ENCODE results near the gene C9. TPM values are rescaled to one million over a fixed set of nuclear protein-coding genes. Genes with fewer than 3 reads are reported as not detected.
"Not testable (repeated sequence)": the region's sequence is repeated elsewhere in the genome, so short reads cannot be mapped to it uniquely, and the experiment has no call there.

The C9 gene
- not detected for total RNA-seq

DNA sequence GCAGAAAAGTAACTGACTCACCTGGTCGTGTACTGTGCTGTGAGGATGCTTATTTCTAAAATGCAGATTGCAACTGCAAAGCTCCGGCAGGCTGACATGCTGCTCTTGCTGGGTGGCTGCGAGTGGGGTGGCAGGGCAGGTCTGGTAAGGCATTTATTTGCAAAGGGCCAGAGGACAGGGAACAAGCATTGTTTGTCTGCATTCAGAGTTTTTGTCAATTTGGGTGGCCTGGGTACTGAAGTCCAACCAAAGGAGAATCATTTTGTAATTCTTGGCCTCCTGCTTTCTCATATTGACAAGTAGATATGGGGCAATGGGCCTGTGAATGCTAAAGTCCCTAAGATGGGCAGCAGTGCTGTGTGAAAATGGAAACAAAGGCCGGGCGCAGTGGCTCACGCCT, at the start of gene C9:
TSS of gene C9 (minus strand) at position 129 of the 400 bp plus-strand sequence. CDS start at position 98, 31 bp downstream.
- no peak within 1 kb of the TSS for H3K4me3 Mint-ChIP-seq
- H3K9me3 Mint-ChIP-seq = no peaks in the 10 kb centered on the region
- H3K27me3 Mint-ChIP-seq (ENCODE audit: low read depth) = no peaks in the 10 kb centered on the region
- no peaks in the 10 kb centered on the region for H3K4me1 Mint-ChIP-seq (ENCODE audit: low read depth)
- no peak within 1 kb of the TSS for H3K27ac Mint-ChIP-seq
- DNase-seq (no peak), ATAC-seq (replicated peaks in 1 of 2) (no peak)
- H3K36me3 Mint-ChIP-seq (ENCODE audit: insufficient read depth in 2 of 2) = no peaks in the 10 kb centered on the region

DNA sequence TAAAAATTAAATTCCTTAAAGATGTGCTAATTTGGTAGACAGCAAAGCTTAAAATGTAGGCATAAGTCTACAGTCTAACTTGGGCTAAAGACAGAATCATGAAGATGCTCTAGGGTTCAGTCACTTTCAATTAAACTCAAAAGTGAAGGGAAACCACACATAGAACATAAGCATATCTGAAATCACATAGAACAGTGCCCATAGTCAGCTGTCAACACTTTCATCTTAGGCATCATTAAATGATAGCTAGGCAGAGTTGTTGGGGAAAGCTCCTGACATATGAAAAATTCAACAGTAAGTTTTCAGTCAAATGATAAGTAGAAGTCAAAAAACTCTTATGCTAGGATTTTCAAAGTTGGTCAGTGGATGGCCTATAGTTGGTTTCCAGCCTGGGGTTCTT, 49.5 kb upstream of the C9 start:
- no peak overlapping the region for H3K27ac Mint-ChIP-seq
- DNase-seq (no peak), ATAC-seq (replicated peaks in 1 of 2) (no peak)
- H3K27me3 Mint-ChIP-seq (ENCODE audit: low read depth) = peaks cover 21% of the 10 kb centered on the region
- H3K4me1 Mint-ChIP-seq (ENCODE audit: low read depth) = no peaks in the 10 kb centered on the region
- H3K4me3 Mint-ChIP-seq = no peak overlapping the region
- no peaks in the 10 kb centered on the region for H3K36me3 Mint-ChIP-seq (ENCODE audit: insufficient read depth in 2 of 2)
- H3K9me3 Mint-ChIP-seq = no peaks in the 10 kb centered on the region

DNA sequence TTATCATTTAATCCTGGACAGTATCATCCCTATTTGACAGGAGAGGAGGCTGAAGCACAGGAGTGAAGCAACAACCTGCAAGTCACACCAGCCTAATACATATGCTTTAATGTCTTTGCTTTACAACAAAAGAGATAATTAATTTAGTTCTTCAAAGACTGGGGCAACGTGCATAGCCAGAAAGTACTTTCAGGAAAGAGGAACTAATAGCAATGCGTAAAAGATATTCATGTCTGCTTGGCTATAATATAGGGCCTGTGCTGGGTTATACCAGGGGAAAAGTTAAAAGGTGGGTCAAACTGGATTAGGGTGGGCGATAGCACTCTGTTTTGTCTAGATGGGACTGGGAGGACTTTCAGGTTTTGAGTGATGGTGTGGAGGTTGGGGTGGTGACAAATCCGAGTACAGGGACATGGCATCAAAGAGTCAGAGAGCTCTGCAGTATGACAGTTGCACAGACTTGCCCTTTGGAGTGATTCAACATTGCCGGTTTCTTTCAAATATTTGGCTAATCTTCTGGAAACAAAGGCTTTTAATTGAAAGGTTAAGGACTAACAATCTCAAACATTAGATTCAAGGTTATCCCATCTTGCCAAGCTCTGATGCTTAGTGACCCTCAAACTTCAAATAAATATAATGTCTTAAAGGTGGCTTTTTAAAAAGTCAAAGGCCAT, 48.6 kb upstream of the C9 start:
- DNase-seq (no peak), ATAC-seq (replicated peaks in 1 of 2) (no peak)
- H3K36me3 Mint-ChIP-seq (ENCODE audit: insufficient read depth in 2 of 2) = no peaks in the 10 kb centered on the region
- H3K4me3 Mint-ChIP-seq = no peak overlapping the region
- H3K27ac Mint-ChIP-seq = no peak overlapping the region
- H3K27me3 Mint-ChIP-seq (ENCODE audit: low read depth) = peaks cover 22% of the 10 kb centered on the region
- no peaks in the 10 kb centered on the region for H3K4me1 Mint-ChIP-seq (ENCODE audit: low read depth)
- no peaks in the 10 kb centered on the region for H3K9me3 Mint-ChIP-seq

DNA sequence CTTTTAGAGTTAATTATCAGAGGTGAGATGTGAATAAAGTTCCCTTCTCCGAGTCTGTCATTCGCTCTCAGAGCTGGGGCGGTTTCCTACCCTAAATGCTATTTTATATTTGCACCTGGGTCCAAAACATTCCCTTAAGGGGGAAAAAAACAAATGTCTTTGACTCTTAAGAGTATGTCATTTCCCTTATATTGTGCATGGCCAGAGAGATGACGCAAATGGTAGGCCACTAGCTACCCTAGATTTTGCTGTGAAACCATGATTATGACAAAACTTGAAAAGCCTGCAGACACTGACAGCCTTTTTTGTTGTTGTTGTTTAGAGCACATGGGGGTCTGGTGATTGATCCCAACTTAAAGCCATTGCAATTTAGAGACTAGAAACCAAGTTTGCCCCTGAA, 47.7 kb upstream of the C9 start:
- Mint-ChIP-seq H3K9me3 (no peaks in the 10 kb centered on the region), H3K4me1 (ENCODE audit: low read depth) (no peaks in the 10 kb centered on the region), H3K27ac (no peak overlapping the region), H3K27me3 (ENCODE audit: low read depth) (peaks cover 29% of the 10 kb centered on the region), H3K4me3 (no peak overlapping the region), H3K36me3 (ENCODE audit: insufficient read depth in 2 of 2) (no peaks in the 10 kb centered on the region)
- DNase-seq (no peak), ATAC-seq (replicated peaks in 1 of 2) (no peak)

DNA sequence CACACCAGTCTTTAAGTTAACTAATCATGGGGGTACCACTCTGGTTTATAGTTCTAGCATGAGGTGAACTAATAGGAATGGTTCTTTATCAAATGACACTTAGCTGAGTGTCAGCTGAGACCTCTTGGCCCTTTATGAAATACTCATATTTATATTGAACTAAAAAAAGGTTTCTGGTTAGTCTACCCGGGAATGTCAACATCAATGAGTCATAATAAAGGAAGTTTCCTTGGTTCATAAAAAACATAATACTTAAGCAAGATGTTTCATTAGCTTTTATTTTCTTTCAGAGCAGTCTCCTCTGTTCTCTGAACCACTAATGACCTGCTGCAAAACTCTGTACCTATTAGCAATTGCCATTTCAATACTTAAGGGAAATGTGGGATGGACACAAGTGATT, 46.8 kb upstream of the C9 start:
- Mint-ChIP-seq H3K4me3 (no peak overlapping the region), H3K36me3 (ENCODE audit: insufficient read depth in 2 of 2) (no peaks in the 10 kb centered on the region), H3K9me3 (no peaks in the 10 kb centered on the region), H3K27ac (no peak overlapping the region), H3K27me3 (ENCODE audit: low read depth) (peaks cover 22% of the 10 kb centered on the region), H3K4me1 (ENCODE audit: low read depth) (no peaks in the 10 kb centered on the region)
- no peak for DNase-seq
- no peak for ATAC-seq (replicated peaks in 1 of 2)

DNA sequence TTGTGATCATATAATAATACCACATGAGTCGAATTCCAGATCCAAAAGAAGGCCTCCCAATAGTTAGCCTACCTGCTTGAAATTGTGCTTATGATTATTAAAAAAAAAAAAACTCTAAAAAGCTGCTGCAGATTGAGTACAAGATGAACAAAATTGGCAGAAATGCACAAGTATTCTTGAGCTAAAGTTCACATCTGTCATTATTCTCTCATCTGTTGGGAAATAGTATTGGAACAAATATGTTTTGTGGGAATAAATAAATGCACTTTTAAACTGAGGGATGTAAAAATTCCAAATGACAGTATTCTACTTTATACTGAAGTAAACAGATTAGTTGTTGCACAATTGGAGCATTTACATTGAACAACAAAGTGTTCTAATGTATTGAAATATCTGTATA, 44.7 kb upstream of the C9 start:
- no peak for ATAC-seq (replicated peaks in 1 of 2)
- Mint-ChIP-seq H3K9me3 (no peaks in the 10 kb centered on the region), H3K4me1 (ENCODE audit: low read depth) (no peaks in the 10 kb centered on the region), H3K27me3 (ENCODE audit: low read depth) (peaks cover 17% of the 10 kb centered on the region), H3K4me3 (no peak overlapping the region), H3K36me3 (ENCODE audit: insufficient read depth in 2 of 2) (no peaks in the 10 kb centered on the region), H3K27ac (no peak overlapping the region)
- DNase-seq = no peak

- Mint-ChIP-seq H3K27me3 (ENCODE audit: low read depth) (peaks cover 8% of the 10 kb centered on the region), H3K4me3 (no peak overlapping the region), H3K27ac (no peak overlapping the region), H3K9me3 (no peaks in the 10 kb centered on the region), H3K4me1 (ENCODE audit: low read depth) (no peaks in the 10 kb centered on the region), H3K36me3 (ENCODE audit: insufficient read depth in 2 of 2) (no peaks in the 10 kb centered on the region)
- no peak for DNase-seq
- no peak for ATAC-seq (replicated peaks in 1 of 2)
Measured at GRCh38 chr5:39405083-39405843, 41.0 kb upstream of the C9 start.

- not testable (repeated sequence) for H3K27me3 Mint-ChIP-seq (ENCODE audit: low read depth); H3K4me3 Mint-ChIP-seq; H3K36me3 Mint-ChIP-seq (ENCODE audit: insufficient read depth in 2 of 2); H3K27ac Mint-ChIP-seq; DNase-seq; H3K9me3 Mint-ChIP-seq; ATAC-seq (replicated peaks in 1 of 2); H3K4me1 Mint-ChIP-seq (ENCODE audit: low read depth)
Measured at GRCh38 chr5:39403761-39404160, 39.5 kb upstream of the C9 start.

GRCh38 chr5:39402140-39402539, 37.8 kb upstream of the C9 start:
- H3K4me3 Mint-ChIP-seq; ATAC-seq (replicated peaks in 1 of 2); H3K27ac Mint-ChIP-seq; H3K27me3 Mint-ChIP-seq (ENCODE audit: low read depth); H3K4me1 Mint-ChIP-seq (ENCODE audit: low read depth); H3K9me3 Mint-ChIP-seq; DNase-seq; H3K36me3 Mint-ChIP-seq (ENCODE audit: insufficient read depth in 2 of 2): not testable (repeated sequence)

GRCh38 chr5:39400713-39401578, 36.7 kb upstream of the C9 start:
- H3K36me3 Mint-ChIP-seq (ENCODE audit: insufficient read depth in 2 of 2) = no peaks in the 10 kb centered on the region
- ATAC-seq (replicated peaks in 1 of 2) (no peak), DNase-seq (no peak)
- no peaks in the 10 kb centered on the region for H3K27me3 Mint-ChIP-seq (ENCODE audit: low read depth)
- no peak overlapping the region for H3K27ac Mint-ChIP-seq
- no peak overlapping the region for H3K4me3 Mint-ChIP-seq
- H3K9me3 Mint-ChIP-seq = no peaks in the 10 kb centered on the region
- no peaks in the 10 kb centered on the region for H3K4me1 Mint-ChIP-seq (ENCODE audit: low read depth)

- Mint-ChIP-seq H3K9me3 (no peaks in the 10 kb centered on the region), H3K27ac (no peak overlapping the region), H3K27me3 (ENCODE audit: low read depth) (no peaks in the 10 kb centered on the region), H3K4me1 (ENCODE audit: low read depth) (no peaks in the 10 kb centered on the region), H3K4me3 (no peak overlapping the region), H3K36me3 (ENCODE audit: insufficient read depth in 2 of 2) (no peaks in the 10 kb centered on the region)
- ATAC-seq (replicated peaks in 1 of 2) = no peak
- DNase-seq = no peak
Measured at GRCh38 chr5:39399135-39400036, 35.1 kb upstream of the C9 start.

GRCh38 chr5:39396843-39397242, 32.5 kb upstream of the C9 start:
- no peak for ATAC-seq (replicated peaks in 1 of 2)
- Mint-ChIP-seq H3K9me3 (no peaks in the 10 kb centered on the region), H3K36me3 (ENCODE audit: insufficient read depth in 2 of 2) (no peaks in the 10 kb centered on the region), H3K27me3 (ENCODE audit: low read depth) (no peaks in the 10 kb centered on the region), H3K27ac (no peak overlapping the region), H3K4me3 (no peak overlapping the region), H3K4me1 (ENCODE audit: low read depth) (no peaks in the 10 kb centered on the region)
- no peak for DNase-seq
